SK-N-SH (cell line): ENCODE results near the gene PBX1. TPM values are rescaled to one million over a fixed set of nuclear protein-coding genes. Genes with fewer than 3 reads are reported as not detected.

ENCODE experiments used
- CTCF ChIA-PET: fragments of 300-600, 350-600 bp; formaldehyde crosslinking; extraction: SDS; loops from one replicate; lab custom pipeline; 2021; lab: Yijun Ruan, JAX
- POLR2A ChIA-PET: fragments of 350-600 bp; sonication (Branson Sonifier 250); formaldehyde crosslinking; extraction: SDS; loops from one replicate; lab custom pipeline; 2020; ENCODE audit warnings: antibody characterized with exemption, inconsistent platforms; lab: Yijun Ruan, JAX
- DNase-seq: peaks from one replicate; pipeline ENCODE4 v3.0.0; 2012
- H2AFZ ChIP-seq: fragments of 200-600 bp; sonication (generic); 2 replicates; pipeline ENCODE4 v1.8.1; 2016; ENCODE audit warnings: antibody characterized with exemption, mild to moderate bottlenecking, low read depth
- H3F3A ChIP-seq: fragments of 200-600 bp; sonication (generic); replicated peaks from 2 replicates; pipeline ENCODE3; 2016; ENCODE audit warnings: antibody characterized with exemption, mild to moderate bottlenecking; ENCODE audit not compliant: insufficient read depth
- H3K27ac ChIP-seq, 2 experiments: fragments of 200-500 bp in 1 of 2; fragments of 200-600 bp in 1 of 2; sonication (Bioruptor generic) in 1 of 2; sonication (generic), shearing (Covaris generic) in 1 of 2; 2 replicates each; pipeline versions ENCODE4 v1.5.1 to v1.6.1; 2014 to 2016; ENCODE audit warnings: low read depth in 2 of 2, inconsistent platforms in 1 of 2, low read length in 1 of 2, mild to moderate bottlenecking in 1 of 2, mixed read lengths in 1 of 2
- H3K27me3 ChIP-seq: fragments of 200-600 bp; sonication (generic), shearing (Covaris generic); 2 replicates; pipeline ENCODE4 v1.6.1; 2016; ENCODE audit warnings: mixed run types; ENCODE audit not compliant: insufficient read depth
- H3K36me3 ChIP-seq, 2 experiments: fragments of 200-500 bp in 1 of 2; fragments of 200-600 bp in 1 of 2; sonication (Bioruptor generic) in 1 of 2; sonication (generic) in 1 of 2; replicated peaks in 1 of 2; 2 replicates each; pipeline versions ENCODE3 to v1.5.1; 2014 to 2016; ENCODE audit warnings: low read length in 1 of 2, mild to moderate bottlenecking in 1 of 2; ENCODE audit not compliant: insufficient read depth in 2 of 2, control insufficient read depth in 1 of 2
- H3K4me1 ChIP-seq, 2 experiments: fragments of 200-500 bp in 1 of 2; fragments of 200-600 bp in 1 of 2; sonication (Bioruptor generic) in 1 of 2; sonication (generic), shearing (Covaris generic) in 1 of 2; 2 replicates each; pipeline versions ENCODE4 v1.5.1 to v1.6.1; 2014 to 2016; ENCODE audit warnings: low read depth in 1 of 2, low read length in 1 of 2, mixed run types in 1 of 2; ENCODE audit not compliant: insufficient read depth in 2 of 2, control insufficient read depth in 1 of 2
- H3K4me2 ChIP-seq: fragments of 200-600 bp; sonication (generic), shearing (Covaris generic); 2 replicates; pipeline ENCODE4 v1.6.1; 2017; ENCODE audit warnings: mixed run types
- H3K4me3 ChIP-seq, 2 experiments: fragments of 200-500 bp in 1 of 2; fragments of 200-600 bp in 1 of 2; sonication (Bioruptor generic) in 1 of 2; sonication (generic), shearing (Covaris generic) in 1 of 2; 2 replicates each; pipeline versions ENCODE4 v1.5.1 to v1.8.1; 2014 to 2016; ENCODE audit warnings: low read depth in 2 of 2, inconsistent platforms in 1 of 2, low read length in 1 of 2, mild to moderate bottlenecking in 1 of 2, mixed read lengths in 1 of 2, moderate library complexity in 1 of 2
- H3K79me2 ChIP-seq: fragments of 200-600 bp; sonication (generic); 2 replicates; pipeline ENCODE4 v1.8.1; 2017; ENCODE audit warnings: mild to moderate bottlenecking; ENCODE audit not compliant: insufficient read depth
- H3K9ac ChIP-seq: fragments of 200-600 bp; sonication (generic); 2 replicates; pipeline ENCODE4 v1.6.1; 2017; ENCODE audit warnings: mixed run types
- H3K9me2 ChIP-seq: fragments of 200-600 bp; sonication (generic); 2 replicates; pipeline ENCODE4 v1.6.1; 2017; ENCODE audit warnings: mixed run types
- H3K9me3 ChIP-seq: fragments of 200-600 bp; sonication (generic); 2 replicates; pipeline ENCODE4 v1.6.1; 2017; ENCODE audit warnings: mixed run types, mild to moderate bottlenecking, moderate library complexity
- H4K20me1 ChIP-seq: fragments of 200-600 bp; sonication (generic); 2 replicates; pipeline ENCODE4 v1.6.1; 2017; ENCODE audit warnings: mild to moderate bottlenecking, mixed run types; ENCODE audit not compliant: insufficient read depth
- CHD2 ChIP-seq: fragments of 150-350 bp; IDR thresholded peaks from 2 replicates; pipeline ENCODE4 v1.6.1; 2018; ENCODE audit warnings: low read length; ENCODE audit not compliant: partially characterized antibody
- ELF1 ChIP-seq: IDR thresholded peaks from 2 replicates; pipeline ENCODE4 v1.4.0; 2012
- EP300 ChIP-seq, 2 experiments: IDR thresholded peaks; 2 replicates each; pipeline versions ENCODE4 v1.4.0 to v1.6.1; 2012; ENCODE audit warnings: borderline replicate concordance in 1 of 2, low read depth in 1 of 2, low read length in 1 of 2
- FOSL2 ChIP-seq: IDR thresholded peaks from 2 replicates; pipeline ENCODE4 v1.4.0; 2012; ENCODE audit warnings: low read depth, mild to moderate bottlenecking, moderate library complexity, borderline replicate concordance
- FOXJ3 ChIP-seq: sonication (generic); formaldehyde crosslinking; IDR thresholded peaks from 2 replicates; pipeline ENCODE4 v1.5.1; 2020; ENCODE audit warnings: mild to moderate bottlenecking, missing genetic modification reagents
- FOXM1 ChIP-seq: IDR thresholded peaks from 2 replicates; pipeline ENCODE4 v1.4.0; 2012; ENCODE audit warnings: low read depth, mild to moderate bottlenecking
- GABPA ChIP-seq: IDR thresholded peaks from 2 replicates; pipeline ENCODE4 v1.4.0; 2012; ENCODE audit warnings: low read depth, mild to moderate bottlenecking
- MEF2A ChIP-seq: IDR thresholded peaks from 2 replicates; pipeline ENCODE4 v1.4.0; 2012; ENCODE audit warnings: low read depth, borderline replicate concordance
- MXI1 ChIP-seq: IDR thresholded peaks from 2 replicates; pipeline ENCODE4 v1.6.1; 2012; ENCODE audit warnings: mild to moderate bottlenecking, low read depth, low read length, improper control_type of control experiment
- NFIC ChIP-seq: IDR thresholded peaks from 2 replicates; pipeline ENCODE4 v1.4.0; 2012; ENCODE audit warnings: borderline replicate concordance
- NRF1 ChIP-seq: IDR thresholded peaks from 2 replicates; pipeline ENCODE4 v1.6.1; 2012; ENCODE audit warnings: low read depth, mild to moderate bottlenecking, low read length
- PBX3 ChIP-seq: IDR thresholded peaks from 2 replicates; pipeline ENCODE4; 2012
- POLR2AphosphoS5 ChIP-seq: IDR thresholded peaks from 2 replicates; pipeline ENCODE4 v1.6.1; 2012; ENCODE audit warnings: low read depth, low read length
- RFX5 ChIP-seq: IDR thresholded peaks from 2 replicates; pipeline ENCODE4 v1.6.1; 2012; ENCODE audit warnings: mild to moderate bottlenecking, improper control_type of control experiment, low read length
- SIN3A ChIP-seq: IDR thresholded peaks from 2 replicates; pipeline ENCODE4 v1.6.1; 2012; ENCODE audit warnings: low read depth, mild to moderate bottlenecking, low read length, moderate library complexity, borderline replicate concordance
- SMC3 ChIP-seq: IDR thresholded peaks from 2 replicates; pipeline ENCODE4 v1.6.1; 2012; ENCODE audit warnings: low read depth, low read length, improper control_type of control experiment
- TAF1 ChIP-seq: IDR thresholded peaks from 2 replicates; pipeline ENCODE4 v1.6.1; 2012; ENCODE audit warnings: low read depth, mild to moderate bottlenecking, low read length, moderate library complexity, borderline replicate concordance
- TCF12 ChIP-seq: IDR thresholded peaks from 2 replicates; pipeline ENCODE4 v1.4.0; 2012
- TEAD4 ChIP-seq: IDR thresholded peaks from 2 replicates; pipeline ENCODE4 v1.4.0; 2012; ENCODE audit warnings: mild to moderate bottlenecking, borderline replicate concordance; ENCODE audit not compliant: insufficient read depth
- USF1 ChIP-seq: IDR thresholded peaks from 2 replicates; pipeline ENCODE4 v1.4.0; 2012; ENCODE audit warnings: low read depth, borderline replicate concordance
- USF2 ChIP-seq: fragments of 150-350 bp; IDR thresholded peaks from 2 replicates; pipeline ENCODE4 v1.6.1; 2017; ENCODE audit warnings: antibody characterized with exemption, low read length, low read depth, borderline replicate concordance
- WGBS: methylation state at CpG from one replicate; pipeline ENCODE4 v1.1.6; 2017; ENCODE audit warnings: low lambda C conversion rate; 5-methylcytosine and 5-hydroxymethylcytosine counted together
- polyA plus RNA-seq, 3 experiments: library from polyadenylated mRNA; depleted of rRNA; stranded (reverse); fragments of >200 nt; gene quantifications; 2 replicates each; pipeline ENCODE4 v1.2.3, GENCODE V29; 2012
- TF ChIP-seq, protein P1 (sequence below): fragments of 200-600 bp; sonication (generic); IDR thresholded peaks from 2 replicates; pipeline ENCODE4 v1.6.1; 2017; ENCODE audit warnings: antibody characterized with exemption, mild to moderate bottlenecking, moderate library complexity
- TF ChIP-seq, protein P2 (sequence below): IDR thresholded peaks from 2 replicates; pipeline ENCODE4 v1.4.0; 2012; ENCODE audit warnings: low read depth

PBX1 gene
- polyA plus RNA-seq, 1 of the 3 experiments (the other 2 are of a cell fraction) = 27.0 TPM

DNA sequence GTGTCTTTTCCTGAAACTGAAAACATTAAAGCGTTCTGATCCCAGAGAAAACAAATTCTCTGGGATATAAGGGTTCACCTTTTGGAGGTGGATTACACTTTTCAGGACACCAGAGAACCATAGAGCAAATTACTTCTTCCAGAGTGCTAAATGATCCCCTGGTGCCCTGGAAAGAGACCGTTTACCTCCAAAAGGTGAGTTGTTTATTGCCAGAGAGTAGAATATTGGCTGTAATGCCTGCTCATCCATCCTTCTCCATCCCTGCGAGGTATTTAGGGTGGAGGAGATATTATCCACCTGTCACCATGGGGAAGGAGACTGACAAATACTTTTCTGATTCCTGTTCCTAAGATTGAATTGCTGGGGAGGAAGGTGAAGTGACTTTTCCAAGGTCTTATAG is 30.4 kb downstream of the PBX1 start:
- no peak overlapping the region for H2AFZ ChIP-seq
- 63% methylated on average over 3 of the region's 3 CpGs for WGBS
- TF ChIP-seq RFX5 (no peak), ELF1 (no peak), USF1 (no peak), USF2 (no peak), FOXJ3 (no peak), TEAD4 (no peak), TCF12 (no peak), FOXM1 (no peak)
- TF ChIP-seq, protein P1, sequence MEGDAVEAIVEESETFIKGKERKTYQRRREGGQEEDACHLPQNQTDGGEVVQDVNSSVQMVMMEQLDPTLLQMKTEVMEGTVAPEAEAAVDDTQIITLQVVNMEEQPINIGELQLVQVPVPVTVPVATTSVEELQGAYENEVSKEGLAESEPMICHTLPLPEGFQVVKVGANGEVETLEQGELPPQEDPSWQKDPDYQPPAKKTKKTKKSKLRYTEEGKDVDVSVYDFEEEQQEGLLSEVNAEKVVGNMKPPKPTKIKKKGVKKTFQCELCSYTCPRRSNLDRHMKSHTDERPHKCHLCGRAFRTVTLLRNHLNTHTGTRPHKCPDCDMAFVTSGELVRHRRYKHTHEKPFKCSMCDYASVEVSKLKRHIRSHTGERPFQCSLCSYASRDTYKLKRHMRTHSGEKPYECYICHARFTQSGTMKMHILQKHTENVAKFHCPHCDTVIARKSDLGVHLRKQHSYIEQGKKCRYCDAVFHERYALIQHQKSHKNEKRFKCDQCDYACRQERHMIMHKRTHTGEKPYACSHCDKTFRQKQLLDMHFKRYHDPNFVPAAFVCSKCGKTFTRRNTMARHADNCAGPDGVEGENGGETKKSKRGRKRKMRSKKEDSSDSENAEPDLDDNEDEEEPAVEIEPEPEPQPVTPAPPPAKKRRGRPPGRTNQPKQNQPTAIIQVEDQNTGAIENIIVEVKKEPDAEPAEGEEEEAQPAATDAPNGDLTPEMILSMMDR = no peak
- TF ChIP-seq, all 33 proteins: peak for 0
- no peaks in the 10 kb centered on the region for H3K79me2 ChIP-seq
- H3K27me3 ChIP-seq = no peaks in the 10 kb centered on the region
- DNase-seq = no peak
- no peaks in the 10 kb centered on the region for H4K20me1 ChIP-seq
- H3F3A ChIP-seq = no peaks in the 10 kb centered on the region
- peak overlapping the region; percentile 79 to 93; a peak in 3 of 4 replicates for H3K27ac ChIP-seq
- CTCF ChIA-PET = interaction anchor here (0.9 to 1.1 kb wide), 2 partner anchors 28 to 30 kb away, joined by 3 read pairs; partner anchors contain the start of gene PBX1
- no peaks in the 10 kb centered on the region for H3K9me3 ChIP-seq
- H3K4me2 ChIP-seq = peak overlapping the region; percentile 77; the same call in 1 of the 2 replicates
- H3K36me3 ChIP-seq = peaks cover 0 to 8% of the 10 kb centered on the region in 2 experiments
- peaks cover 25 to 26% of the 10 kb centered on the region in 2 experiments for H3K4me1 ChIP-seq
- POLR2A ChIA-PET = no interaction called here
- H3K9ac ChIP-seq = no peak overlapping the region
- no peak overlapping the region; a peak in 1 of 4 replicates for H3K4me3 ChIP-seq
- no peaks in the 10 kb centered on the region for H3K9me2 ChIP-seq

GRCh38 chr1:164589961-164590507 is 31.1 kb downstream of the PBX1 start:
- no peaks in the 10 kb centered on the region for H4K20me1 ChIP-seq
- WGBS = 93% methylated on average over 9 of the region's 9 CpGs
- DNase-seq = no peak
- H3K4me3 ChIP-seq = no peak overlapping the region
- peaks cover 25 to 26% of the 10 kb centered on the region in 2 experiments for H3K4me1 ChIP-seq
- no peak overlapping the region for H3K9ac ChIP-seq
- H3K4me2 ChIP-seq = no peak overlapping the region
- ChIA-PET POLR2A (no interaction called here), CTCF (interaction anchor here (0.9 to 1.1 kb wide), 2 partner anchors 27 to 31 kb away, joined by 3 read pairs; partner anchors contain the start of gene PBX1)
- no peaks in the 10 kb centered on the region for H3K79me2 ChIP-seq
- no peaks in the 10 kb centered on the region for H3K9me2 ChIP-seq
- no peaks in the 10 kb centered on the region for H3K9me3 ChIP-seq
- H2AFZ ChIP-seq = no peak overlapping the region
- no peaks in the 10 kb centered on the region for H3K27me3 ChIP-seq
- H3F3A ChIP-seq = no peaks in the 10 kb centered on the region
- peaks cover 0 to 8% of the 10 kb centered on the region in 2 experiments for H3K36me3 ChIP-seq
- no peak overlapping the region; a peak in 1 of 4 replicates for H3K27ac ChIP-seq
- TF ChIP-seq TAF1 (no peak), FOXJ3 (no peak), SMC3 (no peak), PBX3 (no peak), POLR2AphosphoS5 (no peak), GABPA (no peak), USF1 (no peak), FOSL2 (no peak), MXI1 (no peak), TEAD4 (no peak), CHD2 (no peak), SIN3A (no peak), NRF1 (no peak), EP300 (IDR thresholded peaks at IDR 0.05; ENCODE audit: borderline replicate concordance in 1 of 2, low read depth in 1 of 2, low read length in 1 of 2) (no peak), NFIC (no peak), MEF2A (no peak)
- TF ChIP-seq, protein P2, sequence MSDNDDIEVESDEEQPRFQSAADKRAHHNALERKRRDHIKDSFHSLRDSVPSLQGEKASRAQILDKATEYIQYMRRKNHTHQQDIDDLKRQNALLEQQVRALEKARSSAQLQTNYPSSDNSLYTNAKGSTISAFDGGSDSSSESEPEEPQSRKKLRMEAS = no peak
